Right ventricle myocardium inferior (tissue), 1 donor: ENCODE measurements around the gene ZNF853. TPM values are rescaled to one million over a fixed set of nuclear protein-coding genes. Genes with fewer than 3 reads are reported as not detected.
"Not testable (repeated sequence)": the region's sequence is repeated elsewhere in the genome, so short reads cannot be mapped to it uniquely, and the experiment has no call there.

Experiments
- ATAC-seq: fragments of 200-7000 bp; cut with Tn5 transposase; one replicate; pipeline ENCODE4 v1.9.1; 2020; ENCODE audit warnings: mild to moderate bottlenecking, moderate library complexity
- DNase-seq: peaks from one replicate; pipeline ENCODE4 v3.0.0; 2021; ENCODE audit errors: missing footprints
- intact Hi-C: fragments of 100-400 bp; cut with DNase I; formaldehyde crosslinking; loops from one replicate; pipeline ENCODE4 v1.11.0; 2022
- total RNA-seq: library from RNA; stranded (reverse); fragmentation: NEBNext Ultra II Directional; extraction: Animal tissue kit (Norgen Biotek cat#: 25700); gene quantifications from one replicate; pipeline ENCODE4 v1.2.1, GENCODE V29; 2021
- donor health status: DM: no; HTN: yes; CAD: no; lungs with severe emphysema.

ZNF853 gene
- total RNA-seq, 1 donor from 2014 or later: 10.3 TPM

DNA sequence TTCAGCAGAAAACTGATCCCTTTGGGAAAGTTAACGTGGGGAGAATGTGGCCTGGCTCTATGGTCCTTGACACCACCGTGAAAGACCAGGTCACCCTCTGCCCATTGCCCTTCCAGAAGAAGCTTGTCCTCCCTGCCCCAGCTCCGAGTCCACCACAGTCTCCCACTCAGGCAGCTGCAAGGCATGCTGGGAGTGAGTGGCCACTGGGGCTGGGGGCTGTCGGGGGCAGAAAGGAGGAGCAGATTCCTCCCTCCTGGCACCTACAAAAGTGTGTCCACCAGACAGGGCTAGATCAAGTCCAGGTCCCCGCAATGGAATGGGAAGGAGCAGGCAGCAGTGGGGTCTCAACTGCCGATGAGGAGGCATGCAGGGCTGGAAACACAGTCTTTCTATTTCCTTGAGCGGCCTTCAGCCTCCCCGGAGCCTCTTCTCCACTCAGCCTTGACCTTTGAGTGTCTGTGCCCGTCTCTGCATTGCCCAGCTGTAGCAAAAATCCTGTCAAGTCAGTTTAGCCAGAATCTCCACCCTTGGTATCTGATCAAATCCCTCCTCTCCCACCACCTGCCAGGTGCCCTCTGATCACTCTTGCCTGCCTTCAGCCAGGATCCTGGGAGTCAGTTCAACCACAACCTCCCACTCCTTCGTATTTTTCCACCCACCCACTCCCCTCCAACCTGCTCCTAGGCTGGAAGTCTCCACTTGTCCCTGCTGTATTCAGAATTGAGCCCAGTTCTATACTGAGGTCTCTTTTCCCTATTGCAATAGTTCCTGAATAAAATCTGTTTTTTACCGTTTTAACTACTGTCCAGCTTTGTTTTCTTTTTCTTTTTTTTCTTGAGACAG lies 14.8 kb downstream of the ZNF853 start:
- intact Hi-C loops: loop anchor here (10.0 kb wide), 1 partner anchor 75 kb away; the partner anchor contains the start of gene ZNF12
- DNase-seq (no peak), ATAC-seq (no peak)

DNA sequence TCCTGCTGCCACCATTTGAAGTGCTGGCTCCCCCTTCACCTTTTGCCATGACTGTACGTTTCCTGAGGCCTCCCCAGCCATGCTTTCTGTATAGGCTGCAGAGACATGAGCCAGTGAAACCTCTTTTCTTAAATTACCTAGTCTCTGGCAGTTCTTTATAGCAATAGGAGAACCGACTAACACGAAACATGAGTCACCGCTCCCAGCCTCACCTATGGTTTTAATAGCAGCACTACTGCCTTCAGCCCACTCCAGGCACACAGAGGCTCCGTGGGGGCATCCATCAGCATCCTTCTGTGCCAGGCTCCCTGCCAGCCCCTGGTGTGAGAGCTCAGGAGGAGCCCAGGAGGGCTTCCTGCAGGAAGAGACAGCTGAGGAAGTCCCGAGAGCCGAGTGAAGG lies 16.2 kb downstream of the ZNF853 start:
- DNase-seq (no peak), ATAC-seq (no peak)
- intact Hi-C loops: loop anchor here (10.0 kb wide), 1 partner anchor 73 kb away; the partner anchor contains the start of gene ZNF12

DNA sequence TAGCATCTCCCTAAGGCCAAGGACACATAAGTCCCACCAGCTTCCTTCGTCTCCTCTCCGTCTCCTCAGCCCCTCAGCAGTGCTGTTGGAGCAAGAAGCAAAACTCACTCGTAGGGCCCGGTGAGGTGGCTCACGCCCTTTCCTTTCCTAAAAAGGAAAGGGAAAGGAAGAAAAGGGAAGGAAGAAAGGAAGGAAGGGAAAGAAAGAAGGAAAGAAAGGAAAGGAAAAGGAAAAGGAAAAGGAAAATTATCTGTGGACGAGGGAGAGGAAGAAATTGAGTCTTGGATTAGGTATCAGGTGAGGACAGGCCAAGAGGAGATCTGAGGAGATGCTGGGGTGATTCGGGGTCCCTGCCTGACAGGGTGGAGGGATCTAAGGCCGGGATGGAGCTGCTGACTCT lies 18.6 kb downstream of the ZNF853 start:
- ATAC-seq (no peak), DNase-seq (no peak)
- intact Hi-C loops: loop anchor here (10.0 kb wide), 1 partner anchor 71 kb away; the partner anchor contains the start of gene ZNF12

DNA sequence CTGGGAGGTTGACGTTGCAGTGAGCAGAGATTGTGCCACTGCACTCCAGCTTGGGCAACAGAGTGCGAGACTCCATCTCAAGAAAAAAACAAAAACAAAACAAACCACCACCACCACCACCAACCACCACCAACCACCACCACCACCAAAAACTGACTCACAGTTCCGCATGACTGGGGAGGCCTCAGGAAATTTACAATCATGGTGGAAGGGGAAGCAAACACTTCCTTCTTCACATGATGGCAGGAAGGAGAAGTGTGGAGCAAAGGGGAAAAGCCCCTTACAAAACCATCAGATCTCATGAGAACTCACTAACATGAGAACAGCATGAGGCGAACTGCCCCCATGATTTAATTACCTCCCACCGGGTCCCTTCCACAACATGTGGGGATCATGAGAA lies 19.6 kb downstream of the ZNF853 start:
- intact Hi-C loops: loop anchor here (10.0 kb wide), 1 partner anchor 70 kb away; the partner anchor contains the start of gene ZNF12
- ATAC-seq, DNase-seq: not testable (repeated sequence)

DNA sequence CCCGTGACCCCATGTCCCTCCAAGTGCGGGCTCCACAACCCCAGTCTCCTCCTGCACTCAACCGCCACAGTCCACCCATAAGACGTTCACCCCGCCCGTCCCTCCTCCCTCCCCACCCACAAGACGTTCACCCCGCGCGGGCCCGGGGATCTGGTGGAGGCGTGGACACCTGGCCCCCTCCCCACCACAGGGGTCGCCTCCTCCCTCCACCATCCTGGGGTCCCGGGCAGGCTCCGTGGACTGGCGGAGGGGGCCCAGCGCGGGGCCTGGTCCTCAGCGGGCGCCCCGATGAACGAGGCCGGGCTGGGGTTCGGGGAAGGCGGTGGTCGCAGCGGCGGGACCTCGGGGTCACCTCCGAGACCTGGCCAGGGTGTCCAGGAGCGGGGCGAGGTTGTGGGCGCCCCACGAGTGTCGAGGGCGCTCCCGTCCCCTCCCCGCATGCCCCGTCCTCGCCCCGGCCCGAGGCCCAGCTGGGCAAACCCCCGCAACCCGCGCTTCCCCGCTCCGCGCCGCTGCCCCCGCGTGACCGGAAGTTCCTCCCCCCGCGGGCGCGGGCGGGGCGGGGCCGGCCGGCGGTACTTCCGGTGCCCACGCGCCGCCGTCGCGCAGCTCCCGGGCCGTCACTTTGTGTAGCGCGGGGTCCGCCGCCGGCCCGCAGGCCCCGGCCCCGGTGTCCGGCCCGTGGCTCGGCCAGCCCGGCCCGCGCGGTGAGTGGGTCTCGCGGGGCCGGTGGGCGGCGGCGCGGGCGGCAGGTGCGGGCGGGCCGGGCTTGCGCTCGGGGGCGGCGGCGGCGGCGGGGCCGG lies 21.5 kb downstream of the ZNF853 start, which contains the start of gene ZNF316:
TSS of gene ZNF316 (plus strand) at position 578 of the 803 bp plus-strand sequence. CDS start 5,092 bp downstream, outside the sequence.
- intact Hi-C loops: loop anchor here (10.0 kb wide), 1 partner anchor 68 kb away; the partner anchor contains the start of gene ZNF12
- DNase-seq: peak; percentile 86
- ATAC-seq: peak; percentile 89

DNA sequence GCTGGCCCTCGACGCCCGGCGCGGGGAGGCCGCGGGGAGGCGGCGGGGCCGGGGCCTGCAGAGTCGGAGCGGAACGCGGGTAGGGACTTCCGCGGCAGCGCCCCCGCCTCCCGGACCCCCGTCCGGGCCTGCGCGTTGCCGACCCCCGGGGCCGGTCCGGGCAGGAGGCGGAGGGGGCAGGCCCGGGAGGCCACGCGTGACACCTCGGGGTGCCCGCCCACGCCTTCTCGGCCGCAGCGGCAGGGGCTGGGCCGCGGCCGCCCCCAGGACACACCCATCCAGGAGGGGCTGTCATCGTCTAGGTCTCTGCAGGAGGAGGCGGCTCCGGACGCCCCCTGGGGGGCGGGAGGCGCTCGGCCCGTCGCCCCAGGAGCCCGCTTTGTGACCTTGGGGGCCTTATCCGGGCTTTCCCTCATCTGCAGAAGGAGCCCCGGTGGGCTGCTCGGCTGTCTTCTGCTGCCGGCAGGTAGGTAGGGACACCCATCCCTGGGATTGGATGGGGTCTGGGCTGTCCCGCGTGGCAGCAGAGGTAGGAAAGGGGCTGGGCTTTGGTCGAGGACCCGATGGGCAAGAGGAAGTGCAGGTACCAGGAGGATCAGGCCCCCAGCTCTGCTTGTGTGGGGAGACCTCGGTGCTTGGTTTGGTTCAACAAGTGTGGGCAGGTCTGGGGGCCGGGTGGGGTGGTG lies 22.3 kb downstream of the ZNF853 start:
- DNase-seq (no peak), ATAC-seq (peak; percentile 23)
- intact Hi-C loops: loop anchor here (10.0 kb wide), 1 partner anchor 67 kb away; the partner anchor contains the start of gene ZNF12

DNA sequence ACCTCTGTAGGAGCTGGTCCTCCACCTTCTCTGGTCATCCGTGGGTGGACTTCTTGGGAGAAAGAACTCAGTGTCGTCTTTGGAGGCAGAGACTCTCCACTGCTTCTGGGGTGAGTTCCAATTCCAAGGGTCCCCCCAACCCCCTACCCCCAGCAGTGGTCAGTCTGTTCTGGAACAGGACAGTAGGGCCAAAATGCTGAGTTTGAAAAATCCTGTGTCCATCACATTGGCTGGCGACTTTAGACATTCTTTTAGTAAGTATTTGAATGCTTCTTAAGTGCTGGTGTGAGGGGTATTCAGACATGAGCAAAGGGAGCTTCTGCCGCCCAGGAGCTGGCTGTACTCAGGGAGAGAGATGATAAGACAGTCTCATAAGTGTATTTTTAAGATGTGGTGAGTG lies 23.6 kb downstream of the ZNF853 start:
- DNase-seq (no peak), ATAC-seq (no peak)
- intact Hi-C loops: loop anchor here (10.0 kb wide), 1 partner anchor 66 kb away; the partner anchor contains the start of gene ZNF12

DNA sequence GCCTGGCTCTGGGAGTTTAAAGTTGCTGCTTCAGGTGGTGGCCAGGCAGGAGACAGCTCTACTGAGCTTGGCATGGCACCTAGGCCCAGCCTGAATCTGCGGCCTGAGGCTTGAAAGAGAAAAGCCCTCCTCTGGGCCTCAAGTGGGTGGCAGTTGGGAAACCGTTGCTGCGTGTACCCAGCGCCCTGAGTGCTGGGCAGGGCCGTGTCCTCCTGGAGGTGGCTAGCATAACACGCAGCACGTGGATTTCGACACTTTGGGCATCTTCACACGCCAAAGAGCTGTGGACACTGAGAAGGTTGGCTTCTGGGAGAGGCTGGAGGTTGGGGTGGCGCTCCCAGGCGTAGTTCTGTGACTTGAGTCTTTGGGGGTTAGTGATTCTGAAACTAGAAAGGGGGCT lies 24.2 kb downstream of the ZNF853 start:
- ATAC-seq: no peak

DNA sequence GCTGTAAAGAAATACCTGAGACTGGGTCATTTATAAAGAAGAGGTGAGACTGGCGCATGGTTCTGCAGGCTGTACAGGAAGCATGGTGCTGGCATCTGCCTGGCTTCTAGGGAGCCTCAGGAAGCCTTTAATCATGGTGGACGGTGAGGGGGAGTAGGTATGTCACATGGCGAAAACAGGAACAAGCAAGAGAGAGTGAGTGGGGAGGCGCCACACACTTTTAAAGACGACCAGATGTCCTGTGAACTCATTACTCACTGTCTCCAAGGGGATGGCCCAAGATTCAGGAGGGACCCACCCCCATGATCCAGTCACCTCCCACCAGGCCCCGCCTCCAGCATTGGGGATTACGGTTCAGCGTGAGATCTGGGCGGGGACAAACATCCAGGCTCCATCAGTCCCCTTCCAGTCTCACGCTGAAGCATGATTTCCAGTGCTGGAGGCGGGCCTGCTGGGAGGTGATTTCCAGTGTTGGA lies 24.9 kb downstream of the ZNF853 start:
- ATAC-seq (peak; percentile 20), DNase-seq (no peak)
- intact Hi-C loops: no loop called here

More for the DNA sequence above, 24.2 kb downstream of the ZNF853 start:
- no peak for DNase-seq
- intact Hi-C loops: loop anchor here (10.0 kb wide), 1 partner anchor 65 kb away; the partner anchor contains the start of gene ZNF12

DNA sequence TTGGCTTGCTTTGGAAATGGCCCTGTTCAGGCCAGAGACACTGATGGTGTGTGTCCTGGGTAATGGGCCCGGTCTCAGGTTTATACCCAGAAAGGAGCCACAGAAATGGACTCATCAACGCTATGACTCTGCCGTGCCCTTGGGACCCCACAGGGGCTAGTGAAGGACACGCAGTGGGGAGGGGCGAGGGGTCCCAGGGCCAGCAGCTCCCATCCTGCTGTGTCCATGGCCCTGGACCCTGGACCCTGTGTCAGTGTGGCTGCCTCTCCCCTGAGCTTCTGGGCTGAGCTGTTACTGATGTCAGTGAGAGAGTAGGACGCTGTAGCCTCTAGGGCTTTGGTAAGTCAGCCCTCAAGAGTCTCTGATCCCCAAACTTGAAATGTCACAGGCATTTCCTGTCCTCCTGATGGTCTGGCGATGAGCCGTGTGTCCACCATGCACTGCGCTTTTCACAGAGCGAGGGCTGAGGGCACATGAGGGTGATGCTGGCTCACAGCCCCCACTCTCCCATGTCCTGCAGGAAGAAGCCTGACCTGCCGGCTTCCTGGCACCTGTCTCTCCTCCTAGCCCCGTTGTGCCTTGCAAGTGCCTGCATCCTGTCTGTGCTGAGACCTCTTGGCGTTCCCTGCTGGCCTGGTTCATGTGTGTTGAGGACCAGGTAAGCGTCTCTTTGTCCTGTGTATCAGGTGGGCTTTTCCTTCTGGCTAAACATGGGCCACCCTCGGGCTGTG lies 26.1 kb downstream of the ZNF853 start:
- ATAC-seq (no peak), DNase-seq (peak; percentile 66)
- intact Hi-C loops: no loop called here

DNA sequence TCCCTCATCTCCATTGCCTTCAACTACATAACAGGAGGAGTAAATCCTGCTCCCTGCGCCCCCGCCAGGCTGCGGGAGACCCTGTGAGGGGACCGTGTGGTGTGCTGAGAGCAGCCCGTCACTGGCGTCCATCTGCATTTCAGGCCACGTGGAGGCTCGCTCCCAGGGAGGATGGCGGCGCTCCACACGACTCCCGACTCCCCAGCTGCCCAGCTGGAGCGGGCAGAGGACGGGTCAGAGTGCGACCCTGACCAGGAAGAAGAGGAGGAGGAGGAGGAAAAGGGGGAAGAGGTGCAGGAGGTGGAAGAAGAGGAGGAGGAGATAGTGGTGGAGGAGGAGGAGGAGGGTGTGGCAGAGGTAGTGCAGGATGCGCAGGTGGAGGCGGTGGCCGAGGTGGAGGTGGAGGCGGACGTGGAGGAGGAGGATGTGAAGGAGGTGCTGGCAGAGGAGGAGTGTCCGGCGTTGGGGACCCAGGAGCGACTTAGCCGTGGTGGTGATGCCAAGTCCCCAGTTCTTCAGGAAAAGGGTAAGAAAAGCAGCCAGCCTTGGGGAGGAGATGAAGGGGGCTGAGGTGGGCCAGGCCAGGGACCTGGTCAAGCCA lies 26.9 kb downstream of the ZNF853 start:
- peak; percentile 49 for DNase-seq
- no peak for ATAC-seq
- intact Hi-C loops: no loop called here

DNA sequence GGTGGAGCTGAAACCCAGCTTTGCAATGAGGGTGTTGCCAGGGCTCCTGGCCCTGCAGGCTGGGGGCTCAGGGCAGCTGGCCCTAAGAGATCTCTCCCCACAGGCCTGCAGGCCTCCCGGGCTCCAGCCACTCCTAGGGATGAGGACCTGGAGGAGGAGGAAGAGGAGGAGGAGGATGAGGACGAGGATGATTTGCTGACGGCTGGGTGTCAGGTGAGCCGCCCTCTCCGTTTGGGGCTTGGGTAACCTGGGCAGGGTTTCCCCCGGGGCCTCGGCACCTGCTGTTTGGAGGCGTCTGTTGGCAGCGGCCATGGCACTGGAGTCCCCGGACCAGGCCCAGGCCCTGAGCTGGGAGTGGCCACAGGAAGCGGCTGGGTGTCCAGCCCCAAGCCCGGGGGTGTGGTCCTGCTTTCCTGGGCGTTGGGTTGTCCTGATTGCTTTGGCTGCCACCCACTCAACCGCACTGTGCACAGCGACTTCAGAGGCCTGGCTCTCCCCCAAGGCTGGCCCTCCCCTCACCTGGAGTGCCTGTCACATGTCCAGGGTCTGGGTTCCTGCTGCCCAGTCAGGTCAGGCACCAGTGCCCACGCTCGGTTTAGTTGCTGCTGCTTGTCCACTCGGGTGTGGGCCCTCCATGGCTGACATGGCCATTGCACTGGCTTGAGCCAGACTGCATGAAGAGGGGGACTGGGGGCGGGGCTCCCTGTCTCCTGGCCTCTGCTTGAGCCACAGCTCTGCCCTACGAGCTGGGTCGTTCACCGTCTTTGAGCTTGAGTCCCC lies 27.6 kb downstream of the ZNF853 start:
- DNase-seq (peak; percentile 58), ATAC-seq (no peak)
- intact Hi-C loops: no loop called here

DNA sequence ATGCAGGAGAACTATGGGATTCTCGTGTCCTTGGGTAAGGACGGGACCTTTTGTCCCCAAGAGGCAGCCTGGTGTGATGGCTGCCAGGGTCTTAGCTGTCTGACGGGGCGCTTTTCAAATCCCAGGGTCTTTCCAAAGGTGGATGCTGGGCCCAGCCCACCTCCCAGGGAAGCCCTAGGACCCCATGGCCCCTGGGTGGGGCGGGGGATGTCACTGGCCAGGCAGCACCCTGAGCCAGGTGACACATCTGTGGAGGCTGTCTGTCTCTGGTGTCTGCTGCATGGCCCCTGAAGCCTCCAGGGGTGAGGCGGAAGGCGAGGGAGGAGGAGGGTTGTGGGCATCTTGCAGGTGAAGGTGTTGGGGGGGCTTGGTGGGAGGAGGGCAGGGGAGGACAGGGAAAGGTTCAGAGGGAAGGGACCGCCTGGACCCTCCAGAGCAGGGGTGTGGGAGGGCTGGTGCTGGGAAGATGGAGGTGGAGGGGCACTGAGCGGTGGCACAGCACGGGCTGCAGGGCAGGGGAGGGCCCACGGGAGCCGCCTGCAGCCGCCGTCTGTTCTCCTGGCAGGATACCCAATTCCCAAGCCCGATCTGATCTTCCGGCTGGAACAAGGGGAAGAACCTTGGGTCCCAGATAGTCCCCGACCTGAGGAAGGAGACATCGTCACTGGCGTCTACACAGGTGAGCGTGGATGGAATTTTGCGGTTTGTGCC lies 28.7 kb downstream of the ZNF853 start:
- DNase-seq: peak; percentile 44
- no peak for ATAC-seq
- intact Hi-C loops: no loop called here

DNA sequence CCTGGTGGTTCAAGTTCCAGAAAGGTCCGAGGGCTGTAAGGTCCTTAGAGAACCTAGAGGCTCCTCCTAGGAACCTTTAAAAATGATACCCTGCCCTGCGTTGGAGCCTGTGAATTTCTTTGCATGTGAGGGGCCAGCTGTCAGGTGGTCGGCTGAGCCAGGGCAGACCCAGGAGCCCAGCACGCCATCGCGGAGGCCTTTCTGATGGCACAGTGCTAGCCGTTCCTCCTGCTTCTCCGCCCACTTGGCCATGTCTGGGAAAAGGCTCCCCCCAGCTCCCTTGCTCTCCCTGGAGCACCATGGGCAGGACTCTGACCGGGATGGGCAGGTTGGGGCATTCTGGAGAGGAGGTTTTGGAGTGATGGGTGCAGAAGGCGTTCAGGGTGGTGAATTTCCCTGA lies 29.3 kb downstream of the ZNF853 start:
- intact Hi-C loops: no loop called here
- ATAC-seq (no peak), DNase-seq (peak; percentile 18)

DNA sequence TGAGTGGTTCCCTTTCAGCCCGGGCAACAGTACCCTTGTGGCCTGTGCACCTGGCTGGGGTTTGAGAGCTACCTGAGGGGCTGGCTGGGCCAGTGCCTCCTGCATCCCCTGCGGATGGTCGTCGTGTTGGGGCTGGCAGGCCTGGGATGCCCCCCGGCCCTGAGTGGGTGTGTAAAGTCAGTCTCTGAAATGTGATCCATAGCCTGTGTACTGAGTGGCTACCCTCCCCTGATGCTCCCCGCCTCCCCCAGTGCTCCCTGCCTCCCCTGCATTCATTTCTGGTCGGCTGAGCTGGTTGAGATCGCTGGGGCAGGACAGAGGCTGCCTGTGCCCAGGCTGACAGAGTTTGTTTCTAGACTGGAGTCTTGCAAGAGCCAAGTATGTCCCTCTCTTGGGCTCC lies 31.1 kb downstream of the ZNF853 start:
- DNase-seq (peak; percentile 48), ATAC-seq (no peak)
- intact Hi-C loops: no loop called here

DNA sequence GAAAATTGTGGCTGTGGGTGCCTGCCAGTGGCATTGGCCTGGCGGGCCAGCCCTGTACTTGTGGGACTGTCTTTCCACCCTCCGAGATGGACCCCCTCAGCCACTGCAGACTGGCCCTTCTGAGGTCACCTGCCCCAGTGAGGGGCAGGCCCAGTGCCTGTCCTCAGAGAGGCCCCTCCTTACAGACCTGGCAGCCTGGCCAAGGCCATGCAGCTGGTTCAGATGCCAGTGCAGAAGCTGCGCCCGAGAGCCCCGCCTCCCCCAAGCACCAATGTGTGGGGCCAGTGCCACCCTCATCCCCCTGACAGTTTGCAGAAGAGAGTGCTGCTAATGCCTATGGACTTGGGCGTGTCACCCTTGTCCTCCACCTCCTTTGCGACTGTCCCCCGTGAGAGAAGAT lies 31.7 kb downstream of the ZNF853 start:
- peak; percentile 27 for ATAC-seq
- intact Hi-C loops: no loop called here
- peak; percentile 56 for DNase-seq
